ENCODE measurements around the gene C1QTNF3. TPM values are rescaled to one million over a fixed set of nuclear protein-coding genes. Genes with fewer than 3 reads are reported as not detected.

C1QTNF3 gene
- total and polyA plus RNA-seq, 2 of the 8 experiments (the other 6 are each of a cell fraction or from before 2014, with no cell fraction given), result 1.0 to 1.2 TPM

GRCh38 chr5:34007201-34007620 lies 35.8 kb downstream of the C1QTNF3 start:
- Histone ChIP-seq H3K4me1 (replicated peaks in 1 of 4; ENCODE audit: control insufficient read depth in 3 of 4, insufficient read depth in 4 of 4, low read length in 3 of 4) (peaks cover 0 to 4% (median 2%) of the 10 kb centered on the region in 4 experiments; a peak in 4 of 7 replicates), H3K23ac (ENCODE audit: insufficient read length) (no peak overlapping the region), H4K91ac (replicated peaks; ENCODE audit: insufficient read length, low read length) (no peak overlapping the region), H2BK20ac (ENCODE audit: low read length) (no peak overlapping the region), H3K27me3 (replicated peaks in 1 of 4; ENCODE audit: control insufficient read depth in 3 of 4, extremely low read depth in 1 of 4, insufficient read depth in 3 of 4, low read length in 3 of 4) (no peaks in the 10 kb centered on the region), H3K4ac (replicated peaks; ENCODE audit: insufficient read length, low read depth, low read length) (no peak overlapping the region), H3K9me3 (ENCODE audit: insufficient read depth in 2 of 2, low read depth in 1 of 2, low read length in 1 of 2) (no peaks in the 10 kb centered on the region), H4K5ac (ENCODE audit: insufficient read length, low read depth, low read length) (peak overlapping the region; percentile 39), H3K56ac (replicated peaks; ENCODE audit: insufficient read length, low read depth, low read length) (no peak overlapping the region), H2BK120ac (replicated peaks; ENCODE audit: low read depth, low read length) (no peak overlapping the region), H3K23me2 (ENCODE audit: low read depth, low read length) (peaks cover 3% of the 10 kb centered on the region), H3K4me3 (ENCODE audit: extremely low read depth in 1 of 4, insufficient read depth in 2 of 4, low read depth in 3 of 4, low read length in 4 of 4) (peak overlapping the region; percentile 65 to 89 (median 78)), H3K79me1 (ENCODE audit: low read depth, low read length) (no peaks in the 10 kb centered on the region), H2BK12ac (ENCODE audit: low read depth, low read length) (no peak overlapping the region), H2AK5ac (ENCODE audit: low read depth, low read length) (no peak overlapping the region), H3K14ac (ENCODE audit: insufficient read length) (no peak overlapping the region), H3K18ac (ENCODE audit: extremely low read depth, low read length) (no peak overlapping the region), H2BK5ac (ENCODE audit: low read depth, low read length) (0 out of 2 replicates have a peak overlapping the region, but pooled peaks have one; percentile 95), H4K8ac (ENCODE audit: extremely low read depth, insufficient read depth, low read length) (peak overlapping the region; percentile 69; the same call in 1 of the 2 replicates), H4K20me1 (replicated peaks in 1 of 2; ENCODE audit: control insufficient read depth in 1 of 2, insufficient read depth in 2 of 2, low read length in 2 of 2) (no peaks in the 10 kb centered on the region), H3K36me3 (ENCODE audit: control insufficient read depth in 2 of 4, insufficient read depth in 4 of 4, low read length in 3 of 4) (peaks cover 0 to 13% (median 3%) of the 10 kb centered on the region in 4 experiments; a peak in 5 of 8 replicates), H3K4me2 (ENCODE audit: insufficient read depth in 1 of 2, low read depth in 2 of 2, low read length in 2 of 2) (peak overlapping the region; percentile 81 to 86), H3K27ac (ENCODE audit: low read depth, low read length) (0 out of 2 replicates have a peak overlapping the region, but pooled peaks have one; percentile 81), H2AFZ (ENCODE audit: low read length) (0 out of 2 replicates have a peak overlapping the region, but pooled peaks have one; percentile 47), H3K9ac (replicated peaks in 1 of 4; ENCODE audit: extremely low read depth in 1 of 4, low read depth in 3 of 4, low read length in 3 of 4) (peak overlapping the region; percentile 38 to 87 (median 82)), H2BK15ac (ENCODE audit: low read length) (no peak overlapping the region), H3K79me2 (ENCODE audit: control insufficient read depth in 1 of 2, insufficient read depth in 2 of 2, low read length in 2 of 2) (no peaks in the 10 kb centered on the region)
- FAIRE-seq (no peak), DNase-seq (ENCODE audit: low read depth in 1 of 2, low spot score in 2 of 2) (no peak)
- POLR2A ChIA-PET (ENCODE audit: partially characterized antibody), result interaction anchor here (1.3 to 2.9 kb wide), 5 partner anchors 9 to 15 kb away, joined by 4 to 14 read pairs (median 5); no protein-coding TSS in a partner anchor
- 33% methylated on average over 11 of the region's 11 CpGs; no CpG with 5 or more reads in 1 of the 2 experiments for WGBS, 2 experiments (ENCODE audit: extremely low coverage in 1 of 2, insufficient coverage in 1 of 2, insufficient read length in 1 of 2, insufficient replicate concordance in 2 of 2, low coverage in 1 of 2, low lambda C conversion rate in 2 of 2, missing lambda C conversion rate in 1 of 2)
- CTCF ChIA-PET (ENCODE audit: partially characterized antibody), result no interaction called here
- TF ChIP-seq MAX (IDR thresholded peaks at IDR 0.05) (no peak), SUZ12 (IDR thresholded peaks at IDR 0.05; ENCODE audit: low read length) (0 out of 2 replicates have a peak, but pooled peaks have one; percentile 4), TEAD4 (IDR thresholded peaks at IDR 0.05; ENCODE audit: low read depth, low read length) (no peak), SIX5 (IDR thresholded peaks at IDR 0.05; ENCODE audit: low read depth, low read length) (no peak), POU5F1 (IDR thresholded peaks at IDR 0.05; ENCODE audit: low read depth, low read length) (no peak), NANOG (IDR thresholded peaks at IDR 0.05; ENCODE audit: insufficient read depth, low read depth, low read length, poor library complexity, severe bottlenecking) (no peak), ASH2L (IDR thresholded peaks at IDR 0.05; ENCODE audit: low read length) (no peak), NRF1 (IDR thresholded peaks at IDR 0.05; ENCODE audit: low read depth, low read length) (no peak), BCL11A (IDR thresholded peaks at IDR 0.05; ENCODE audit: low read depth in 2 of 2, low read length in 2 of 2) (no peak), SP1 (IDR thresholded peaks at IDR 0.05; ENCODE audit: low read depth, low read length) (0 out of 2 replicates have a peak, but pooled peaks have one; percentile 15), ATF2 (IDR thresholded peaks at IDR 0.05; ENCODE audit: low read length) (no peak), HDAC6 (IDR thresholded peaks at IDR 0.05; ENCODE audit: low read depth, low read length) (no peak)
